Endodermal cell (in vitro differentiated cells): ENCODE measurements around the gene FABP1. TPM values are rescaled to one million over a fixed set of nuclear protein-coding genes. Genes with fewer than 3 reads are reported as not detected.

ENCODE experiments used
- DNase-seq: peaks from one replicate; pipeline ENCODE4 v3.0.0-alpha.2; 2017
- H3K27ac ChIP-seq: 2 replicates; pipeline ENCODE4 v1.5.1; 2013; ENCODE audit warnings: mild to moderate bottlenecking, low read depth, low read length, moderate library complexity
- H3K27me3 ChIP-seq: 2 replicates; pipeline ENCODE4 v1.6.1; 2013; ENCODE audit warnings: mild to moderate bottlenecking, low read length, moderate library complexity; ENCODE audit not compliant: insufficient read depth, control insufficient read depth, poor library complexity, severe bottlenecking
- H3K36me3 ChIP-seq: 2 replicates; pipeline ENCODE4 v1.7.0; 2013; ENCODE audit warnings: mild to moderate bottlenecking, low read length, moderate library complexity; ENCODE audit not compliant: control insufficient read depth, insufficient read depth
- H3K4me1 ChIP-seq: one replicate; pipeline ENCODE4 v1.7.0; 2013; ENCODE audit warnings: low read length; ENCODE audit not compliant: control insufficient read depth, insufficient read depth
- H3K4me3 ChIP-seq: 2 replicates; pipeline ENCODE4 v1.5.1; 2013; ENCODE audit warnings: mild to moderate bottlenecking, low read length, moderate library complexity
- H3K9ac ChIP-seq: 2 replicates; pipeline ENCODE4 v1.6.1; 2013; ENCODE audit warnings: mild to moderate bottlenecking, low read length, moderate library complexity; ENCODE audit not compliant: poor library complexity, severe bottlenecking; ENCODE audit errors: extremely low read depth
- H3K9me3 ChIP-seq: 2 replicates; pipeline ENCODE4 v1.6.1; 2013; ENCODE audit warnings: mild to moderate bottlenecking, low read length, moderate library complexity; ENCODE audit not compliant: control insufficient read depth
- H3K27ac Mint-ChIP-seq: 2 replicates; pipeline ENCODE4 v1.8.0; 2020; ENCODE audit warnings: mixed read lengths
- H3K27me3 Mint-ChIP-seq: 2 replicates; pipeline ENCODE4 v1.8.0; 2021; ENCODE audit warnings: mild to moderate bottlenecking, mixed read lengths; ENCODE audit not compliant: insufficient read depth
- H3K36me3 Mint-ChIP-seq: 2 replicates; pipeline ENCODE4 v1.8.0; 2020; ENCODE audit warnings: low read depth, mixed read lengths
- H3K4me1 Mint-ChIP-seq: 2 replicates; pipeline ENCODE4 v1.8.0; 2020; ENCODE audit warnings: mixed read lengths
- H3K4me3 Mint-ChIP-seq: 2 replicates; pipeline ENCODE4 v1.8.0; 2020; ENCODE audit warnings: mild to moderate bottlenecking, moderate library complexity, mixed read lengths
- H3K9me3 Mint-ChIP-seq: 2 replicates; pipeline ENCODE4 v1.8.0; 2020; ENCODE audit warnings: mild to moderate bottlenecking, mixed read lengths
- WGBS, 2 experiments: methylation state at CpG; one replicate each; pipeline versions ENCODE4 v1.1.5 to v1.1.7; 2013; ENCODE audit warnings: missing lambda C conversion rate in 2 of 2, mixed read lengths in 1 of 2; ENCODE audit not compliant: insufficient coverage in 1 of 2, insufficient read length in 1 of 2; 5-methylcytosine and 5-hydroxymethylcytosine counted together
- total RNA-seq, 2 donors: library from RNA; stranded (reverse); fragmentation: NEBNext Ultra II Directional in 1 of 2; extraction: Animal tissue kit (Norgen Biotek cat#: 25700) in 1 of 2; gene quantifications; 2 replicates in 1 of 2; 3 replicates in 1 of 2; pipeline ENCODE4 v1.2.1, GENCODE V29; 2021
- TF ChIP-seq, protein P1 (sequence below): fragments of 200-600 bp; sonication (generic); conservative IDR thresholded peaks from 2 replicates; pipeline ENCODE4 v1.5.0; 2021; ENCODE audit warnings: antibody characterized with exemption, mild to moderate bottlenecking

The FABP1 gene
- total RNA-seq, 2 donors from 2014 or later = not detected

DNA sequence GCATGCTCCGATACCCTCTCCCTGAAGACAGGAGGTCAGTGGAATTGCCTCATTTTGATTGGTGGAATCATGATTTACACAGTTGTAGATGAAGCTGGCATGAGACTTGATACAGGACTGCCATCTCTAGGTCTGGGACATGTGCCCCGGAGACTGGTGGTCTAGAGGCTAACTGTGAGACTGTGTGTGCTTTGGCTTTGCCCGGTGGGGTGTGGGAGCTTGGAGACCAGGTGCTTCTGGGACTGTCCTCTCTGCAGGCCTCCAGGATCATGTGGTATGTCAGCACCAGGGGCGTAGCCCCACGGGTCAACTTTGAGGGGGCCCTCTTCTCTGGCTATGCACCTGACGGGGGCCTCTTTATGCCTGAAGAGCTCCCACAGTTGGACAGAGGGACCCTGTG, 45.0 kb upstream of the FABP1 start:
- Mint-ChIP-seq H3K27ac (no peak overlapping the region), H3K4me1 (peaks cover 2% of the 10 kb centered on the region), H3K27me3 (peaks cover 32% of the 10 kb centered on the region), H3K4me3 (no peak overlapping the region), H3K36me3 (peaks cover 4% of the 10 kb centered on the region), H3K9me3 (no peaks in the 10 kb centered on the region)
- Histone ChIP-seq H3K27ac (no peak overlapping the region), H3K9ac (no peak overlapping the region), H3K4me3 (no peak overlapping the region), H3K36me3 (peaks cover 4% of the 10 kb centered on the region), H3K4me1 (no peaks in the 10 kb centered on the region), H3K9me3 (no peaks in the 10 kb centered on the region), H3K27me3 (no peaks in the 10 kb centered on the region)
- 96 to 100% methylated on average over 1 to 6 of the region's 6 CpGs for WGBS, 2 experiments
- DNase-seq = no peak
- TF ChIP-seq, protein P1, sequence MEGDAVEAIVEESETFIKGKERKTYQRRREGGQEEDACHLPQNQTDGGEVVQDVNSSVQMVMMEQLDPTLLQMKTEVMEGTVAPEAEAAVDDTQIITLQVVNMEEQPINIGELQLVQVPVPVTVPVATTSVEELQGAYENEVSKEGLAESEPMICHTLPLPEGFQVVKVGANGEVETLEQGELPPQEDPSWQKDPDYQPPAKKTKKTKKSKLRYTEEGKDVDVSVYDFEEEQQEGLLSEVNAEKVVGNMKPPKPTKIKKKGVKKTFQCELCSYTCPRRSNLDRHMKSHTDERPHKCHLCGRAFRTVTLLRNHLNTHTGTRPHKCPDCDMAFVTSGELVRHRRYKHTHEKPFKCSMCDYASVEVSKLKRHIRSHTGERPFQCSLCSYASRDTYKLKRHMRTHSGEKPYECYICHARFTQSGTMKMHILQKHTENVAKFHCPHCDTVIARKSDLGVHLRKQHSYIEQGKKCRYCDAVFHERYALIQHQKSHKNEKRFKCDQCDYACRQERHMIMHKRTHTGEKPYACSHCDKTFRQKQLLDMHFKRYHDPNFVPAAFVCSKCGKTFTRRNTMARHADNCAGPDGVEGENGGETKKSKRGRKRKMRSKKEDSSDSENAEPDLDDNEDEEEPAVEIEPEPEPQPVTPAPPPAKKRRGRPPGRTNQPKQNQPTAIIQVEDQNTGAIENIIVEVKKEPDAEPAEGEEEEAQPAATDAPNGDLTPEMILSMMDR = no peak

DNA sequence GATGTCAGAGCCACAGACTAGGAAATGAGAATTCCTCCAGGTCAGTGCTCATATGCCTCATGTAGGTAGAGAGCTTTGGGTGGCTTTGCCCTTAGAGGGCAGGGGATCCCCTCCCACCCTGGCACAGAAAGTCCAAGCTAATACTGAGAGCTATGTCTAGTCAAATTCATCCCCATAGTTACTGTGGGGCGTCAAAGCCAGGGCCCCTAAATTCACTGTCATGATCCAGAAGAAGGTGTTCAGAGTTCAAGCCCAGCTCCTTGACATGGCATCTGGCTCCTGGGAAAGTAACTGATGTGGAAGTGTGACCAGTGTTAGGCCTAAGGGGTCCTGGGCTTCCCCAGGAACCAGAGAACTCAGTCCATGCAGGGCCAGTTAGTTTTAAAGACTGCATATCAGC, 44.1 kb upstream of the FABP1 start:
- 97 to 100% methylated on average over 1 of the region's 1 CpG for WGBS, 2 experiments

DNA sequence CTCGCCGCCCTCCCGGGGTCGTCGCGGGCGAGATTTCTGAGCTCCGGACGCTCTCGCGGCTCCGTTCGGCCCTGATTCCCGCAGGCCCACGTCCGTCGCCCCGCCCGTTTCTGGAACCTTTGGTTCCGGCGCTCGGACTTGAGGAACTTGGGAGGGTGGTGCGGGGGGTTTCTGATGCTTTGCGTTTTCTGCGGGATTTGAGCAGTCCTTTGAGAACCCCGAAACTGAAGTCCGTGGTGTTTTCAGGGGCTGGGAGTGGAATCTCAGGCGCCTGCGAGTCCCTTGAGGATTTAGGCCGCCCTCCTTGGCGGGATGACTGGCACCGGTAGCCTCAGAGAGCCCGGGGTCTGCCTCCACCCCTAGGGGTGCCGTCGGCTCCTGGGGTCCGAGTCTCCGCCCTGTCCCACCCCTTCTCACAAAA, 42.6 kb upstream of the FABP1 start:
- Mint-ChIP-seq H3K27me3 (peaks cover 29% of the 10 kb centered on the region), H3K4me3 (peak overlapping the region; percentile 73), H3K36me3 (peaks cover 4% of the 10 kb centered on the region), H3K27ac (peak overlapping the region; percentile 87), H3K9me3 (no peaks in the 10 kb centered on the region), H3K4me1 (peaks cover 2% of the 10 kb centered on the region)
- no peaks in the 10 kb centered on the region for H3K4me1 ChIP-seq
- TF ChIP-seq, protein P1 = peak; percentile 36
- peak; percentile 67 for DNase-seq
- peak overlapping the region; percentile 90 for H3K4me3 ChIP-seq
- 4 to 5% methylated on average over 8 to 37 of the region's 37 CpGs for WGBS, 2 experiments
- H3K27me3 ChIP-seq = peaks cover 5% of the 10 kb centered on the region
- no peak overlapping the region for H3K27ac ChIP-seq
- H3K9me3 ChIP-seq = no peaks in the 10 kb centered on the region
- H3K9ac ChIP-seq = peak overlapping the region; percentile 71
- peaks cover 4% of the 10 kb centered on the region for H3K36me3 ChIP-seq

More for the DNA sequence above, 44.1 kb upstream of the FABP1 start:
- Mint-ChIP-seq H3K4me3 (no peak overlapping the region), H3K27me3 (peaks cover 29% of the 10 kb centered on the region), H3K36me3 (peaks cover 4% of the 10 kb centered on the region), H3K4me1 (peaks cover 2% of the 10 kb centered on the region), H3K9me3 (no peaks in the 10 kb centered on the region), H3K27ac (no peak overlapping the region)
- TF ChIP-seq, protein P1 = no peak
- H3K9me3 ChIP-seq = no peaks in the 10 kb centered on the region
- no peak overlapping the region for H3K9ac ChIP-seq
- peaks cover 4% of the 10 kb centered on the region for H3K36me3 ChIP-seq
- H3K4me1 ChIP-seq = no peaks in the 10 kb centered on the region
- no peaks in the 10 kb centered on the region for H3K27me3 ChIP-seq
- DNase-seq = no peak
- no peak overlapping the region for H3K27ac ChIP-seq
- no peak overlapping the region for H3K4me3 ChIP-seq
